ENCODE measurements around the gene LAGE3.
A peak's percentile ranks its signal among the peaks of the same experiment; 100 is the strongest.

The LAGE3 gene

GRCh38 chrX:154433605-154434004, 45.5 kb downstream of the LAGE3 start:
- no peak for DNase-seq
- no peaks in the 10 kb centered on the region for H3K27me3 ChIP-seq
- H3K36me3 ChIP-seq, result peaks cover 26% of the 10 kb centered on the region
- no peaks in the 10 kb centered on the region for H3K4me1 ChIP-seq
- TF ChIP-seq CTCF (IDR thresholded peaks at IDR 0.05; ENCODE audit: low read depth, low read length), result no peak
- no peak overlapping the region for H3K4me3 ChIP-seq (ENCODE audit: low read depth, low read length)
- no peaks in the 10 kb centered on the region for H3K9me3 ChIP-seq

DNA sequence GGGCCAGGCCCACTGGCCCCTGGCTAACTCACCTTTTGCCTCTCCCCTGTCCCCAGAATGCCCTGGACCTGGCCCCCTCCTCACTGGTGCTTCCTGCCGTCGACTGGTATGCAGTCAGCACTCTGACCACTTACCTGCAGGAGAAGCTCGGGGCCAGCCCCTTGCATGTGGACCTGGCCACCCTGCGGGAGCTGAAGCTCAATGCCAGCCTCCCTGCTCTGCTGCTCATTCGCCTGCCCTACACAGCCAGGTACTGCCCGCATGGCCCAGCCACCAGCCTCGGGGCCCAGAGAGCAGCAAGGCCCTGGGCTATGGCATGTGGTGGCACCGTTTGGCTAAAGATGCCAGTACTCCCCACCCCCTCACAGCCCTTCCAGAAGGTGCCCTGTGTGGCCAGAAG, 46.9 kb downstream of the LAGE3 start:
- H3K36me3 ChIP-seq, result peaks cover 22% of the 10 kb centered on the region
- no peak for DNase-seq
- TF ChIP-seq CTCF (IDR thresholded peaks at IDR 0.05; ENCODE audit: low read depth, low read length), result no peak
- no peaks in the 10 kb centered on the region for H3K27me3 ChIP-seq
- H3K4me3 ChIP-seq (ENCODE audit: low read depth, low read length), result no peak overlapping the region
- no peaks in the 10 kb centered on the region for H3K9me3 ChIP-seq
- H3K4me1 ChIP-seq, result no peaks in the 10 kb centered on the region

- H3K27me3 ChIP-seq, result no peaks in the 10 kb centered on the region
- no peak overlapping the region for H3K4me3 ChIP-seq (ENCODE audit: low read depth, low read length)
- no peaks in the 10 kb centered on the region for H3K9me3 ChIP-seq
- H3K4me1 ChIP-seq, result no peaks in the 10 kb centered on the region
- DNase-seq, result no peak
- H3K36me3 ChIP-seq, result peaks cover 21% of the 10 kb centered on the region
- TF ChIP-seq CTCF (IDR thresholded peaks at IDR 0.05; ENCODE audit: low read depth, low read length), result no peak
Measured at GRCh38 chrX:154431341-154431740, 47.7 kb downstream of the LAGE3 start.

GRCh38 chrX:154430916-154431315, 48.2 kb downstream of the LAGE3 start:
- Histone ChIP-seq H3K4me1 (no peaks in the 10 kb centered on the region), H3K36me3 (peaks cover 17% of the 10 kb centered on the region), H3K4me3 (ENCODE audit: low read depth, low read length) (no peak overlapping the region), H3K27me3 (no peaks in the 10 kb centered on the region), H3K9me3 (no peaks in the 10 kb centered on the region)
- no peak for TF ChIP-seq CTCF (IDR thresholded peaks at IDR 0.05; ENCODE audit: low read depth, low read length)
- DNase-seq, result no peak

DNA sequence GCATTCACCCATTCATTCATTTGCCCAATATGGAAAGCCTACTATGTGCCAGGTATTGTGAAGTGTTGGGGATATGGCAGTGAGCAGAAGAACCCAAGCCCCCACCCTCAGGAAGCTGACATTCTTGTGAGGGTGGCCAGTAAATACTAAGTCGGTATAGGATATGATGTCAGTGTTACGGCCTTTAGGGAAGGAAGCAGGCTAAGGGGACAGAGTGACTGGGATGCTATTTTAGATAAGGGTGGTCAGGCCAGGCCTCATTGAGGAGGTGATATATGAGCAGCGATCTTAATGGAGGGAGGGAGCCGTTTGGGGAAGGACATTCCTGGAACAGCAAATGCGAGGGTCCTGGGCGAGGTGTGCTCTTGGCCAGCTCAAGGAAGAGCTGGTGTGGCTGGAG, 48.6 kb downstream of the LAGE3 start:
- H3K4me1 ChIP-seq, result no peaks in the 10 kb centered on the region

GRCh38 chrX:154429711-154430110, 49.4 kb downstream of the LAGE3 start:
- peak overlapping the region; percentile 68 for H3K4me3 ChIP-seq (ENCODE audit: low read depth, low read length)
- H3K4me1 ChIP-seq, result no peaks in the 10 kb centered on the region
- H3K36me3 ChIP-seq, result peaks cover 10% of the 10 kb centered on the region

More for the DNA sequence above, 48.6 kb downstream of the LAGE3 start:
- Histone ChIP-seq H3K36me3 (peaks cover 14% of the 10 kb centered on the region), H3K27me3 (no peaks in the 10 kb centered on the region), H3K9me3 (no peaks in the 10 kb centered on the region), H3K4me3 (ENCODE audit: low read depth, low read length) (no peak overlapping the region)
- no peak for DNase-seq
- TF ChIP-seq CTCF (IDR thresholded peaks at IDR 0.05; ENCODE audit: low read depth, low read length), result no peak

More at GRCh38 chrX:154429711-154430110, 49.4 kb downstream of the LAGE3 start:
- DNase-seq, result no peak
- H3K9me3 ChIP-seq, result no peaks in the 10 kb centered on the region
- TF ChIP-seq CTCF (IDR thresholded peaks at IDR 0.05; ENCODE audit: low read depth, low read length), result no peak
- no peaks in the 10 kb centered on the region for H3K27me3 ChIP-seq

Data from BE2C (cell line).